HEK293T (cell line): Measurements from ENCODE around the gene PCGF1.

Experiments used
- CTCF ChIA-PET: fragments of 350-600 bp; formaldehyde crosslinking; extraction: SDS; loops from one replicate; lab custom pipeline; 2021; ENCODE audit warnings: antibody characterized with exemption, inconsistent platforms; lab: Yijun Ruan, JAX
- POLR2A ChIA-PET: fragments of 350-600 bp; formaldehyde crosslinking; extraction: SDS; loops from one replicate; lab custom pipeline; 2020; ENCODE audit warnings: antibody characterized with exemption, inconsistent platforms; lab: Yijun Ruan, JAX
- DNase-seq: peaks from one replicate; pipeline ENCODE4 v3.0.0; 2012; ENCODE audit warnings: mixed read lengths; ENCODE audit errors: extremely low spot score
- ARNT ChIP-seq: fragments of 450-650 bp; IDR thresholded peaks from 2 replicates; pipeline ENCODE4 v1.6.1; 2017; ENCODE audit warnings: mild to moderate bottlenecking
- BHLHE40 ChIP-seq: fragments of 450-650 bp; IDR thresholded peaks from 2 replicates; pipeline ENCODE4 v1.6.1; 2016; ENCODE audit warnings: mild to moderate bottlenecking, moderate library complexity, borderline replicate concordance
- CTBP1 ChIP-seq: fragments of 450-650 bp; IDR thresholded peaks from 2 replicates; pipeline ENCODE4 v1.6.1; 2016; ENCODE audit warnings: borderline replicate concordance
- ELF4 ChIP-seq: fragments of 450-650 bp; IDR thresholded peaks from 2 replicates; pipeline ENCODE4 v1.6.1; 2017; ENCODE audit warnings: antibody characterized with exemption
- FOXA1 ChIP-seq: fragments of 450-650 bp; IDR thresholded peaks from 2 replicates; pipeline ENCODE4 v1.6.1; 2016; ENCODE audit warnings: mild to moderate bottlenecking
- FOXK2 ChIP-seq: fragments of 450-650 bp; IDR thresholded peaks from 2 replicates; pipeline ENCODE4 v1.6.1; 2016; ENCODE audit warnings: mild to moderate bottlenecking
- FOXM1 ChIP-seq: fragments of 450-650 bp; IDR thresholded peaks from 2 replicates; pipeline ENCODE4 v1.6.1; 2017; ENCODE audit warnings: mild to moderate bottlenecking, borderline replicate concordance
- HDGF ChIP-seq: fragments of 450-650 bp; IDR thresholded peaks from 2 replicates; pipeline ENCODE4 v1.6.1; 2017; ENCODE audit warnings: antibody characterized with exemption, borderline replicate concordance
- L3MBTL2 ChIP-seq: fragments of 450-650 bp; conservative IDR thresholded peaks from 2 replicates; pipeline ENCODE4 v1.6.1; 2016; ENCODE audit warnings: mild to moderate bottlenecking
- LEF1 ChIP-seq: fragments of 450-650 bp; IDR thresholded peaks from 2 replicates; pipeline ENCODE4 v1.6.1; 2017; ENCODE audit warnings: mild to moderate bottlenecking, borderline replicate concordance
- NFRKB ChIP-seq: fragments of 450-650 bp; IDR thresholded peaks from 2 replicates; pipeline ENCODE4 v1.6.1; 2016; ENCODE audit warnings: mild to moderate bottlenecking, moderate library complexity
- SP1 ChIP-seq: fragments of 450-650 bp; IDR thresholded peaks from 2 replicates; pipeline ENCODE4 v1.6.1; 2017
- SUZ12 ChIP-seq: fragments of 450-650 bp; IDR thresholded peaks from 2 replicates; pipeline ENCODE4 v1.6.1; 2016; ENCODE audit warnings: mild to moderate bottlenecking
- TARDBP ChIP-seq: fragments of 450-650 bp; IDR thresholded peaks from 2 replicates; pipeline ENCODE4 v1.6.1; 2016
- ZNF384 ChIP-seq: fragments of 450-650 bp; IDR thresholded peaks from 2 replicates; pipeline ENCODE4 v1.6.1; 2016
- TF ChIP-seq, protein P1 (sequence below): fragments of 450-650 bp; IDR thresholded peaks from 2 replicates; pipeline ENCODE4 v1.6.1; 2016

Gene PCGF1

GRCh38 chr2:74497777-74498499 lies 9.6 kb downstream of the PCGF1 start:
- CTCF ChIA-PET: no interaction called here
- no peak for DNase-seq
- TF ChIP-seq HDGF: no peak
- TF ChIP-seq SUZ12: no peak
- no peak for TF ChIP-seq BHLHE40
- no peak for TF ChIP-seq FOXA1
- TF ChIP-seq FOXK2: no peak
- no peak for TF ChIP-seq ARNT
- TF ChIP-seq LEF1: no peak
- no peak for TF ChIP-seq SP1
- no peak for TF ChIP-seq NFRKB
- no peak for TF ChIP-seq TARDBP
- TF ChIP-seq FOXM1: no peak
- no peak for TF ChIP-seq ZNF384
- POLR2A ChIA-PET: no interaction called here

- ChIA-PET CTCF (no interaction called here), POLR2A (no interaction called here)
- TF ChIP-seq SUZ12 (no peak), SP1 (no peak), ZNF384 (no peak), TARDBP (no peak), CTBP1 (no peak), BHLHE40 (no peak)
- no peak for DNase-seq
These were observed 10.3 kb downstream of the PCGF1 start for GRCh38 chr2:74496997-74497776.

DNA sequence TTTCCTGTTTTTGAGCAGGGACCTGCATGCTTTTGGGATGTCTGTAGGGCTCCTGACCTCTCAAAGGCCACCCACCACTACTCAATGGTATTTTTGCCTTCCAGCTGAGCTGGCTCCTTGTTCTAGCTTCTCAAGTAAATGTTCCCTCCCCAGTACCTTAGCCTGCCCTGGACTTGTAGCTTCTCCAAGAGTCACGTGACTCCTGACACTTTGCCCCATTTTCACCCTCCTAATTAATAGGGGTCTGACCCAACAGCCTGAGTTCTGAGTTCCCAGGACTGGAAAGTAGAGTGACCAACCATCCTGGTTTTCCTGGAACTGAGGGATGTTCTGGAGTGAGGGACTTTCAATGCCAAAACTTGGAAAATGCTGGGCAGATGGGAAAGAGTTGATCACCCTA lies 12.1 kb downstream of the PCGF1 start:
- ChIA-PET CTCF (no interaction called here), POLR2A (no interaction called here)
- no peak for TF ChIP-seq ARNT
- TF ChIP-seq SUZ12: no peak
- TF ChIP-seq FOXK2: no peak
- TF ChIP-seq BHLHE40: no peak
- TF ChIP-seq TARDBP: no peak
- TF ChIP-seq LEF1: no peak
- TF ChIP-seq HDGF: no peak
- no peak for TF ChIP-seq NFRKB
- TF ChIP-seq CTBP1: no peak
- no peak for TF ChIP-seq FOXA1
- no peak for TF ChIP-seq ZNF384
- no peak for TF ChIP-seq FOXM1
- no peak for TF ChIP-seq SP1
- TF ChIP-seq, protein P1, sequence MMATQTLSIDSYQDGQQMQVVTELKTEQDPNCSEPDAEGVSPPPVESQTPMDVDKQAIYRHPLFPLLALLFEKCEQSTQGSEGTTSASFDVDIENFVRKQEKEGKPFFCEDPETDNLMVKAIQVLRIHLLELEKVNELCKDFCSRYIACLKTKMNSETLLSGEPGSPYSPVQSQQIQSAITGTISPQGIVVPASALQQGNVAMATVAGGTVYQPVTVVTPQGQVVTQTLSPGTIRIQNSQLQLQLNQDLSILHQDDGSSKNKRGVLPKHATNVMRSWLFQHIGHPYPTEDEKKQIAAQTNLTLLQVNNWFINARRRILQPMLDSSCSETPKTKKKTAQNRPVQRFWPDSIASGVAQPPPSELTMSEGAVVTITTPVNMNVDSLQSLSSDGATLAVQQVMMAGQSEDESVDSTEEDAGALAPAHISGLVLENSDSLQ: no peak
- TF ChIP-seq ELF4: no peak
- no peak for TF ChIP-seq L3MBTL2
- no peak for DNase-seq

DNA sequence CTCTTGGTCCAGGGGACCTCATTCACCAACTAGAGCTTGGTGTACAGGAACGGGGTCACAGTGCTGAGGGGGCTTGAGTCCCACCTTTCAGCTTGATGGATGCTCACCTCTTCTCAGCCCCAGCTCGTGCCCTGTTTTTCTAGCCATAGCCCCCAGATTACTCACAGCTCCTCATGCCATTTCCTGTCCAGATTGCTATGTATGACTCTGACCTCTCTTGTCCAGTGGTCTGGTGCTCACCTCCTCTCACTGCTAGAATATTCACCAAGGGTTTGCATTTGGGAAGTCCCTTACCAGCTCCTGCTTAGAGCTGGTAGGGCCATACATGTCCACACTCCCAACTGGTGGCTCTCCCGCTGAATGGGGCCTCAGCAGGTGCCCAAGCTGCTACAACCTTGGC lies 13.9 kb downstream of the PCGF1 start:
- TF ChIP-seq LEF1 (no peak), NFRKB (no peak), FOXM1 (no peak), SP1 (no peak), CTBP1 (no peak), ZNF384 (no peak), ARNT (no peak)
- POLR2A ChIA-PET: interaction anchor here (1.0 to 1.7 kb wide), 5 partner anchors 10 to 28 kb away, joined by 4 read pairs; partner anchors contain the start of genes MRPL53 and PCGF1
- DNase-seq: no peak
- CTCF ChIA-PET: no interaction called here

GRCh38 chr2:74491648-74492544 lies 15.6 kb downstream of the PCGF1 start:
- DNase-seq: no peak
- CTCF ChIA-PET: no interaction called here
- TF ChIP-seq SUZ12 (no peak), ARNT (no peak), SP1 (no peak), HDGF (no peak), L3MBTL2 (no peak), ELF4 (no peak), ZNF384 (no peak), LEF1 (no peak), CTBP1 (no peak), NFRKB (no peak), BHLHE40 (no peak), FOXA1 (no peak)
- TF ChIP-seq, protein P1: no peak
- POLR2A ChIA-PET: no interaction called here

- ChIA-PET POLR2A (interaction anchor here (1.1 kb wide), 1 partner anchor 17 kb away, joined by 4 read pairs; the partner anchor contains the start of gene PCGF1), CTCF (interaction anchor here (0.8 kb wide), 1 partner anchor 107 kb away, joined by 3 read pairs; no protein-coding TSS in a partner anchor)
- no peak for DNase-seq
- no peak for TF ChIP-seq BHLHE40
- TF ChIP-seq HDGF: no peak
- no peak for TF ChIP-seq FOXA1
- no peak for TF ChIP-seq L3MBTL2
- no peak for TF ChIP-seq SP1
- no peak for TF ChIP-seq NFRKB
- TF ChIP-seq LEF1: no peak
- TF ChIP-seq TARDBP: no peak
- TF ChIP-seq CTBP1: no peak
- no peak for TF ChIP-seq FOXK2
- no peak for TF ChIP-seq ARNT
- TF ChIP-seq SUZ12: no peak
- no peak for TF ChIP-seq ELF4
- TF ChIP-seq FOXM1: no peak
These were observed 17.6 kb downstream of the PCGF1 start for GRCh38 chr2:74489906-74490305.
